ENCODE measurements around the gene C5.
"Not testable (repeated sequence)": the region's sequence is repeated elsewhere in the genome, so short reads cannot be mapped to it uniquely, and the experiment has no call there.

Gene C5

GRCh38 chr9:121050128-121050988 is at the start of gene C5:
TSS of gene C5 (minus strand) at chr9:121050275. CDS start at chr9:121050246, 29 bp downstream.
- in situ Hi-C loops (cut with MboI; ENCODE audit: low sequenced_read_pairs): no loop called here

- in situ Hi-C loops (cut with MboI; ENCODE audit: low sequenced_read_pairs): no loop called here
Measured at GRCh38 chr9:121098567-121099198, 48.6 kb upstream of the C5 start.

GRCh38 chr9:121095057-121095456 is 45.0 kb upstream of the C5 start:
- in situ Hi-C loops (cut with MboI; ENCODE audit: low sequenced_read_pairs): no loop called here

GRCh38 chr9:121090743-121091142 is 40.7 kb upstream of the C5 start:
- in situ Hi-C loops (cut with MboI; ENCODE audit: low sequenced_read_pairs): not testable (repeated sequence)

GRCh38 chr9:121088576-121088975 is 38.5 kb upstream of the C5 start:
- in situ Hi-C loops (cut with MboI; ENCODE audit: low sequenced_read_pairs): no loop called here

GRCh38 chr9:121085661-121086060 is 35.6 kb upstream of the C5 start:
- in situ Hi-C loops (cut with MboI; ENCODE audit: low sequenced_read_pairs): no loop called here

- in situ Hi-C loops (cut with MboI; ENCODE audit: low sequenced_read_pairs): no loop called here
Measured at GRCh38 chr9:121082075-121082474, 32.0 kb upstream of the C5 start.

- in situ Hi-C loops (cut with MboI; ENCODE audit: low sequenced_read_pairs): no loop called here
Measured at GRCh38 chr9:121075251-121076036, 25.4 kb upstream of the C5 start.

GRCh38 chr9:121074370-121075250 is 24.5 kb upstream of the C5 start, which contains the start of gene CNTRL:
TSS of gene CNTRL (plus strand) at chr9:121074955. CDS start at chr9:121088327, 13,372 bp downstream.
- in situ Hi-C loops (cut with MboI; ENCODE audit: low sequenced_read_pairs): no loop called here

GRCh38 chr9:121073038-121073437 is 23.0 kb upstream of the C5 start:
- in situ Hi-C loops (cut with MboI; ENCODE audit: low sequenced_read_pairs): no loop called here

- in situ Hi-C loops (cut with MboI; ENCODE audit: low sequenced_read_pairs): no loop called here
Measured at GRCh38 chr9:121071756-121072421, 21.8 kb upstream of the C5 start.

- in situ Hi-C loops (cut with MboI; ENCODE audit: low sequenced_read_pairs): no loop called here
Measured at GRCh38 chr9:121071370-121071755, 21.3 kb upstream of the C5 start.

GRCh38 chr9:121069396-121069795 is 19.3 kb upstream of the C5 start:
- in situ Hi-C loops (cut with MboI; ENCODE audit: low sequenced_read_pairs): loop anchor here (10.0 kb wide), 1 partner anchor 315 kb away; no protein-coding TSS in a partner anchor

- in situ Hi-C loops (cut with MboI; ENCODE audit: low sequenced_read_pairs): loop anchor here (10.0 kb wide), 1 partner anchor 313 kb away; no protein-coding TSS in a partner anchor
Measured at GRCh38 chr9:121067640-121068039, 17.6 kb upstream of the C5 start.

- in situ Hi-C loops (cut with MboI; ENCODE audit: low sequenced_read_pairs): loop anchor here (10.0 kb wide), 1 partner anchor 312 kb away; no protein-coding TSS in a partner anchor
Measured at GRCh38 chr9:121066850-121067249, 16.8 kb upstream of the C5 start.

GRCh38 chr9:121059998-121060636 is 10.0 kb upstream of the C5 start:
- in situ Hi-C loops (cut with MboI; ENCODE audit: low sequenced_read_pairs): loop anchor here (10.0 kb wide), 1 partner anchor 305 kb away; no protein-coding TSS in a partner anchor

GRCh38 chr9:121059513-121059912 is 9.4 kb upstream of the C5 start:
- in situ Hi-C loops (cut with MboI; ENCODE audit: low sequenced_read_pairs): no loop called here

GRCh38 chr9:121057821-121058220 is 7.7 kb upstream of the C5 start:
- in situ Hi-C loops (cut with MboI; ENCODE audit: low sequenced_read_pairs): no loop called here

- in situ Hi-C loops (cut with MboI; ENCODE audit: low sequenced_read_pairs): no loop called here
Measured at GRCh38 chr9:121055642-121056143, 5.6 kb upstream of the C5 start.

All from HL-60/S4 treated with phorbol 12-myristate 13-acetate at 8.2 ng/mL for 4 days and 3 days (cell line).